K562 (cell line): ENCODE measurements around the gene TMCC2.

ENCODE experiments used
- CTCF ChIP-seq, 3 experiments: IDR thresholded peaks in 2 of 3; conservative IDR thresholded peaks in 1 of 3; 2 replicates each; pipeline ENCODE4 v1.5.1; 2011 to 2012; ENCODE audit warnings: low read length in 3 of 3, mild to moderate bottlenecking in 3 of 3, control low read depth in 2 of 3, improper control_type of control experiment in 1 of 3, inconsistent platforms in 1 of 3, low read depth in 1 of 3, mixed read lengths in 1 of 3, moderate library complexity in 1 of 3; ENCODE audit not compliant: insufficient read depth in 2 of 3
- RBM14 ChIP-seq: fragments of 200-400 bp; formaldehyde crosslinking; IDR thresholded peaks from 2 replicates; pipeline ENCODE4 v1.6.1; 2018; ENCODE audit warnings: low read depth, mild to moderate bottlenecking, low read length, moderate library complexity, borderline replicate concordance; ENCODE audit not compliant: insufficient read depth

GRCh38 chr1:205259998-205260397 is 32.3 kb downstream of the TMCC2 start:
- TF ChIP-seq CTCF (IDR thresholded peaks at IDR 0.05 in 2 of 3, conservative IDR thresholded peaks at IDR 0.05 in 1 of 3; ENCODE audit: insufficient read depth in 2 of 3, low read depth in 1 of 3, low read length in 3 of 3) = no peak
- TF ChIP-seq RBM14 = no peak
